Naive thymus-derived CD4-positive, alpha-beta T cell (primary cell): Measurements from ENCODE around the gene TMEM18. TPM values are rescaled to one million over a fixed set of nuclear protein-coding genes. Genes with fewer than 3 reads are reported as not detected.
A peak's percentile ranks its signal among the peaks of the same experiment; 100 is the strongest.

Source experiments
- ATAC-seq: fragments of 150-1000 bp; cut with Tn5 transposase; 2 replicates; pipeline ENCODE4 v1.10.0; 2021; ENCODE audit warnings: mild to moderate bottlenecking, moderate library complexity
- CTCF ChIA-PET: fragments of 350-600 bp; sonication (Branson Sonifier 250); formaldehyde crosslinking; loops from one replicate; lab custom pipeline; 2021; ENCODE audit warnings: antibody characterized with exemption; lab: Charles Lee
- POLR2A ChIA-PET: fragments of 350-600 bp; sonication (Branson Sonifier 250); formaldehyde crosslinking; loops from one replicate; lab custom pipeline; 2021; ENCODE audit warnings: antibody characterized with exemption, inconsistent platforms; lab: Charles Lee
- DNase-seq, 9 donors: peaks; one replicate each; pipeline versions ENCODE4 v3.0.0 to v3.0.0-alpha.2; 2020 to 2022; ENCODE audit warnings: mixed read lengths in 1 of 9
- H3K27ac ChIP-seq: one replicate; pipeline ENCODE4 v1.7.0; 2013; ENCODE audit warnings: mild to moderate bottlenecking, low read depth, low read length, moderate library complexity
- H3K27me3 ChIP-seq, 2 donors: one replicate each; pipeline ENCODE4 v1.7.0; 2013; ENCODE audit warnings: low read length in 2 of 2, mild to moderate bottlenecking in 2 of 2, moderate library complexity in 2 of 2; ENCODE audit not compliant: control insufficient read depth in 2 of 2, insufficient read depth in 2 of 2
- H3K36me3 ChIP-seq, 3 experiments: 1 replicate in 2 of 3; 2 replicates in 1 of 3; pipeline ENCODE4 v1.7.0; 2013; ENCODE audit warnings: low read length in 3 of 3, mild to moderate bottlenecking in 3 of 3, moderate library complexity in 1 of 3; ENCODE audit not compliant: insufficient read depth in 3 of 3, control insufficient read depth in 2 of 3
- H3K4me1 ChIP-seq, 2 donors: one replicate each; pipeline ENCODE4 v1.7.0; 2013; ENCODE audit warnings: low read length in 2 of 2, mild to moderate bottlenecking in 2 of 2, moderate library complexity in 1 of 2; ENCODE audit not compliant: control insufficient read depth in 2 of 2, insufficient read depth in 2 of 2
- H3K4me3 ChIP-seq: 2 replicates; pipeline ENCODE4 v1.7.0; 2013; ENCODE audit warnings: mild to moderate bottlenecking, low read length
- H3K9me3 ChIP-seq, 3 experiments: 1 replicate in 2 of 3; 2 replicates in 1 of 3; pipeline ENCODE4 v1.7.0; 2013; ENCODE audit warnings: low read length in 3 of 3; ENCODE audit not compliant: control insufficient read depth in 2 of 3
- H3K27ac Mint-ChIP-seq, 9 donors: one replicate each; pipeline ENCODE4 v1.8.0; 2020 to 2022; ENCODE audit warnings: mixed read lengths in 9 of 9, mild to moderate bottlenecking in 8 of 9, moderate library complexity in 5 of 9, inconsistent platforms in 2 of 9
- H3K27me3 Mint-ChIP-seq, 5 donors: one replicate each; pipeline ENCODE4 v1.8.0; 2021 to 2022; ENCODE audit warnings: mixed read lengths in 5 of 5, mild to moderate bottlenecking in 1 of 5
- H3K36me3 Mint-ChIP-seq, 5 donors: one replicate each; pipeline ENCODE4 v1.8.0; 2020 to 2022; ENCODE audit warnings: mixed read lengths in 5 of 5, mild to moderate bottlenecking in 3 of 5, inconsistent platforms in 1 of 5
- H3K4me1 Mint-ChIP-seq, 7 donors: one replicate each; pipeline ENCODE4 v1.8.0; 2020 to 2022; ENCODE audit warnings: mixed read lengths in 7 of 7, mild to moderate bottlenecking in 3 of 7, inconsistent platforms in 1 of 7
- H3K4me3 Mint-ChIP-seq, 10 donors: one replicate each; pipeline ENCODE4 v1.8.0; 2020 to 2022; ENCODE audit warnings: mild to moderate bottlenecking in 10 of 10, mixed read lengths in 10 of 10, moderate library complexity in 6 of 10, inconsistent platforms in 2 of 10
- H3K9me3 Mint-ChIP-seq, 11 donors: one replicate each; pipeline ENCODE4 v1.8.0; 2020 to 2022; ENCODE audit warnings: mixed read lengths in 11 of 11, mild to moderate bottlenecking in 4 of 11, inconsistent platforms in 1 of 11, moderate library complexity in 1 of 11
- intact Hi-C, 2 donors: fragments of 100-400 bp; cut with micrococcal nuclease; formaldehyde crosslinking; loops; one replicate each; pipeline ENCODE4 v1.15.1; 2023
- polyA plus RNA-seq, 2 donors: library from polyadenylated mRNA; unstranded; fragments of 300-500 nt; fragmentation: Illumina TruSeq; gene quantifications; one replicate each; pipeline ENCODE4 v1.2.3, GENCODE V29; 2021
- total RNA-seq, 6 experiments: library from RNA in 5 of 6; stranded (reverse) in 5 of 6; gene quantifications; 1 replicate in 5 of 6; 2 replicates in 1 of 6; pipeline ENCODE4 v1.2.3 and lab custom pipeline; 2021 to 2026

TMEM18 gene
- total and polyA plus RNA-seq, 7 experiments from 2014 or later: 23.3 to 39.8 (median 29.4) TPM

DNA sequence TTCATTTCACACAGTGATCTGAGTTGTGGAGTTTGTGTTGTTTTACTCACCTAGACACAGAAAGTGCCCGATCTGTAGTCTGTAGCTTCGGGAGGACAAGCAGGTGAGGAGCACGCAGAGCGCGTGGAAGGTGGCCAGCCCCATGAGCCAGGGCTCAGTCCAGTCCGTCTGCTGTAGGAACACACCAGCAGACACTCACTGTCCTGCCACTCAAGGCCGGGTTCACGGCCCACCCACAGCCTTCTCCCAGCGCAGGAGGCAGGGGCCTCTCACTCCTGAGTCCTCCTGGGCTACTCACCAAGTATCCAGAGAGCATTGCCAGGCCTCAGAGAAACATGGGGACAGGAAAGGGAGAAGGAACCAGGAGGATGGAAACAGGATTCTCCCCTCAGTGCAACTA is 1.7 kb downstream of the TMEM18 start:
- no peaks in the 10 kb centered on the region for H3K9me3 ChIP-seq
- H3K27me3 ChIP-seq: no peaks in the 10 kb centered on the region
- no peak for ATAC-seq
- H3K27ac ChIP-seq: no peak overlapping the region
- Mint-ChIP-seq H3K9me3 (no peaks in the 10 kb centered on the region), H3K4me1 (peaks cover 23 to 47% (median 40%) of the 10 kb centered on the region in 7 donors), H3K27me3 (no peaks in the 10 kb centered on the region), H3K4me3 (peak overlapping the region; percentile 3 to 100 (median 94)), H3K36me3 (peaks cover 0 to 14% (median 7%) of the 10 kb centered on the region in 5 donors), H3K27ac (peak overlapping the region in 8 of 9 donors; percentile 5 to 100 (median 92))
- H3K4me1 ChIP-seq: peaks cover 0 to 4% of the 10 kb centered on the region in 2 donors
- ChIA-PET CTCF (no interaction called here), POLR2A (no interaction called here)
- intact Hi-C loops: loop anchor here (5.0 kb wide), 2 partner anchors 243 to 498 kb away; no protein-coding TSS in a partner anchor
- peaks cover 0 to 41% (median 0%) of the 10 kb centered on the region in 3 experiments for H3K36me3 ChIP-seq
- H3K4me3 ChIP-seq: no peak overlapping the region
- no peak for DNase-seq

DNA sequence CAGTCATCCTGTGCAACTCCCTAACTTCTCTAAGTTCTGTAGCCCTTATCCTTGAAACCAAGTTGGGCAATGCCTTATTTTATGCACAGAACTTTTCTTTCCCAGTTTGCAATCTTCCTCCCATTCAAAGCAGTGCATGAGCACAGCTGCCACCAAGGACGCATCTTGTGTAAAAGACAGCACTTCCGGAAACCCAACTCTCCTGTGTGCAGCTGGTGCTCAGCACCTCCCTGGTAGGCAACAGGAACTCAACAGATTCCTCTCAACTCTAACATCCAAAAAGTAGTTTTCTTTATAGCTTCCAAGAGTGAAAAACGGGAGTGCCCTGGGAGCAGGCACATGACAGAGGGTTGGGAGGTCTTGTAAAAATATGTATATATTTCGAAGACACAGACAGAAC is 2.2 kb downstream of the TMEM18 start:
- ChIA-PET POLR2A (no interaction called here), CTCF (no interaction called here)

DNA sequence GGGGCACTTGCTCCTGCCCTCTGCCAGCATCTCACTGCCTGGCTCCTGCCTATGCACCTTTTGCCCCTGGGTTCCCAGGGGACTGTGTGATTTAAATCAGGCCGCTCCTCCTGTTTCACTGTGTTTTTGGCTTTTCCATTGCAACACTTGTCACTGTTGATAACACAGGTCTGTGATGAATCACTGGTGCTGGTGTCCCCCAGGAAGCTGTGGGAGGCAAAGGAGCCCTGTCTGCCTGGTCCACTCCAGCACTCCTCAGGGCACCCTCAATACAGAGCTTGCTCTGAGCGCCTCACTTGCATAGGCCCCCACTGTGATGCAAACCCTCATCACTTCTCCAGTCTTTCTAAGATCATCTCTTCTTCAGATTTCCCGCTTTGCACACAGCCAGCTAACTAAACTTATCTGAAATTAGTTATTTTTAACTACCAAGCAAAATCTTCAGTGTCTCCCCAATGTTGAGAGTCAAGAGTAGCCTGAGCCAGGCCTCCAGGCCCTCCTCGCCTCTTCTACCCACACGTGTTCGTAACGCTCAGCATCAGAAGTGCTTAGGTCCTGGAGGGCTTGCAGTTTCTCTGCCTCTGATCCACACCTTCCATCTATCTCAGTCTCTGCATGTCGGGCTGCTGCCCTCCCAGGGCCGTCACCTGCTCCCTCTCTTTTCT is 2.8 kb downstream of the TMEM18 start:
- H3K9me3 Mint-ChIP-seq: peaks cover 0 to 1% (median 0%) of the 10 kb centered on the region in 11 donors
- Histone ChIP-seq H3K27ac (no peak overlapping the region), H3K9me3 (no peaks in the 10 kb centered on the region), H3K4me1 (peaks cover 0 to 4% of the 10 kb centered on the region in 2 donors), H3K27me3 (no peaks in the 10 kb centered on the region), H3K4me3 (no peak overlapping the region), H3K36me3 (peaks cover 0 to 51% (median 0%) of the 10 kb centered on the region in 3 experiments)
- H3K4me1 Mint-ChIP-seq: peaks cover 23 to 47% (median 42%) of the 10 kb centered on the region in 7 donors
- DNase-seq (no peak), ATAC-seq (no peak)
- peak overlapping the region in 5 of 10 donors; percentile 0 to 100 (median 18) for H3K4me3 Mint-ChIP-seq
- H3K36me3 Mint-ChIP-seq: peaks cover 1 to 24% (median 11%) of the 10 kb centered on the region in 5 donors
- peak overlapping the region in 7 of 9 donors; percentile 1 to 100 (median 68) for H3K27ac Mint-ChIP-seq
- POLR2A ChIA-PET: no interaction called here
- intact Hi-C loops: no loop called here
- CTCF ChIA-PET: no interaction called here
- no peaks in the 10 kb centered on the region for H3K27me3 Mint-ChIP-seq

More for the DNA sequence above, 2.2 kb downstream of the TMEM18 start:
- no peak overlapping the region for H3K27ac ChIP-seq
- peaks cover 0 to 45% (median 0%) of the 10 kb centered on the region in 3 experiments for H3K36me3 ChIP-seq
- peaks cover 0 to 18% (median 7%) of the 10 kb centered on the region in 5 donors for H3K36me3 Mint-ChIP-seq
- H3K27me3 Mint-ChIP-seq: no peaks in the 10 kb centered on the region
- H3K4me1 ChIP-seq: peaks cover 0 to 4% of the 10 kb centered on the region in 2 donors
- ATAC-seq: no peak
- H3K9me3 Mint-ChIP-seq: peaks cover 0 to 1% (median 0%) of the 10 kb centered on the region in 11 donors
- no peak for DNase-seq
- peaks cover 23 to 47% (median 40%) of the 10 kb centered on the region in 7 donors for H3K4me1 Mint-ChIP-seq
- no peak overlapping the region for H3K4me3 ChIP-seq
- H3K27me3 ChIP-seq: no peaks in the 10 kb centered on the region
- peak overlapping the region in 6 of 9 donors; percentile 19 to 100 (median 74) for H3K27ac Mint-ChIP-seq
- intact Hi-C loops: loop anchor here (5.0 kb wide), 2 partner anchors 243 to 498 kb away; no protein-coding TSS in a partner anchor
- H3K9me3 ChIP-seq: no peaks in the 10 kb centered on the region
- H3K4me3 Mint-ChIP-seq: peak overlapping the region in 7 of 10 donors; percentile 0 to 100 (median 95)

DNA sequence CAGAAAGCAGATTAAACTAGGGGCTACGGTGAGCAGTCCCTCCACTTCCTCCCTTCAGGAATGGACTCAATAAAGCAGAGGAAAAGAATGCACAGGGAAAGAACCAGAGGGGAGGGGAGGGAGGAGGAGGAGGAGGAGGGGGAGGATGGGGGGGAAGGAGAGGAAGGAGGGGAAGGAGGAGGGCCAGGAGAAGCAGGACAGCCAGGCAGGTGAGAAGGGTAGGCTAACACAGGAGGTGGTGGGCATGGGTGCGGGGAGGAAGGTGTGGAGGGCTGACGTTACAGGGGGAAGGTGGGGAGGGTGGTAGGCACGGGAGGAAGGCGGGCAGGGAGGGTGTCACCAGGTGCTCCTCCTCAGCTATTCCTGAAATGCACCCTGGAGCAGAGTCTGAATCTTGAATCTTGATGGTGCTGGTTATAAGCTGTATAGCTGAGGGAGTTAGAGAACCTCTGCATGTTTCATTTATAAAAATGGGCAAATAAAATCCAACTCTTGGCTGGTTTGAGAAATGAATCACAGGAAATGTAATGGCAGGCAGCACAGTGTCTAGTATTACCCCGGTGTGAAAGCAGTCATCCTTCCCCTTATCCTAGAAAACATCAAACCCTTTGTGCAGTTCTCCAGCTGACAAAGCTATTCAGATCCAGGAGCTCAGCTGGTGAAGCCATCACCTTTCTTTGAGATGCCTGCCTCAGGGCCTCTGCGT is 3.4 kb downstream of the TMEM18 start:
- ChIA-PET POLR2A (no interaction called here), CTCF (no interaction called here)
- Histone ChIP-seq H3K9me3 (no peaks in the 10 kb centered on the region), H3K27me3 (no peaks in the 10 kb centered on the region), H3K4me3 (no peak overlapping the region), H3K27ac (no peak overlapping the region), H3K4me1 (peaks cover 0 to 4% of the 10 kb centered on the region in 2 donors), H3K36me3 (peaks cover 0 to 57% (median 0%) of the 10 kb centered on the region in 3 experiments)
- no peaks in the 10 kb centered on the region for H3K27me3 Mint-ChIP-seq
- DNase-seq (no peak), ATAC-seq (no peak)
- peaks cover 20 to 43% (median 39%) of the 10 kb centered on the region in 7 donors for H3K4me1 Mint-ChIP-seq
- peaks cover 5 to 26% (median 13%) of the 10 kb centered on the region in 5 donors for H3K36me3 Mint-ChIP-seq
- H3K9me3 Mint-ChIP-seq: peaks cover 0 to 1% (median 0%) of the 10 kb centered on the region in 11 donors
- H3K27ac Mint-ChIP-seq: peak overlapping the region in 1 of 9 donors; percentile 15
- H3K4me3 Mint-ChIP-seq: no peak overlapping the region
- intact Hi-C loops: no loop called here

DNA sequence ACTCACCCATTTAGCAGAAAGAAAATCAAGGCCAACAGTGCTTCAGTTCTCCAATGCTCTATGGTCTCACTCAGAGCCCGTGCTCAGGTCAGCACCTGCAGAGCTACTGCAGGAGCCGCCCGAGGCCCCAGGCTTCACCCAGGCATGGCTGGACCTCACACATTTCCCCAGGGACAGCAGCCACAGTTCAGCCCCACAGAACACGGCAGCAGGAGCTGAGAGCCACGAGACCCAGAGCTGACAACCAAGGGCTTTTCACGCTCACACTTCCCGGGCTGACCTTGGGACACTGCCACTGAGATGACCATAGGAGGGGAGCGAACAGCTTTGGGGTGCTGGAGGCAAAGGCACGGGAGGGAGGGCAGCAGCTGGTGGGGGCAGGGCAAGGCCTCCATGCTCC is 4.2 kb downstream of the TMEM18 start:
- no peak overlapping the region for H3K4me3 ChIP-seq
- Mint-ChIP-seq H3K27me3 (no peaks in the 10 kb centered on the region), H3K9me3 (peaks cover 0 to 6% (median 0%) of the 10 kb centered on the region in 11 donors), H3K4me1 (peaks cover 14 to 35% (median 32%) of the 10 kb centered on the region in 7 donors), H3K4me3 (no peak overlapping the region), H3K36me3 (peaks cover 11 to 31% (median 19%) of the 10 kb centered on the region in 5 donors), H3K27ac (no peak overlapping the region)
- no peaks in the 10 kb centered on the region for H3K27me3 ChIP-seq
- no peak for DNase-seq
- H3K27ac ChIP-seq: no peak overlapping the region
- intact Hi-C loops: no loop called here
- POLR2A ChIA-PET: no interaction called here
- peaks cover 0 to 2% of the 10 kb centered on the region in 2 donors for H3K4me1 ChIP-seq
- CTCF ChIA-PET: no interaction called here
- no peaks in the 10 kb centered on the region for H3K9me3 ChIP-seq
- H3K36me3 ChIP-seq: peaks cover 0 to 65% (median 4%) of the 10 kb centered on the region in 3 experiments
- no peak for ATAC-seq

DNA sequence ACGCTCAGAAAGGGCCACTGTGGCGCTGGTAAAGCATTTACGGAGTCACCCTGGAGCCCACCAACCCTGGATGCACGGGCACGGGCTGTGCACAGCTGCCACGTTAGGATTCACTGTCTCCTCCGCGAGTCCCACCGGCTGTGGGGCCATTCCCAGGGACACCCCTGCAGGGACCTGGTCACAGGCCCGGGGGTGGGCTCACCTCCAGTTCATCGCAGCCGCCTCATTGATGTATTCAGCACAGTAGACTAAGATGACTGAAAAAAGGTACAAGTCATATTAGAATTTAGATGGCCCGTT is 4.7 kb downstream of the TMEM18 start:
- peaks cover 13 to 36% (median 24%) of the 10 kb centered on the region in 5 donors for H3K36me3 Mint-ChIP-seq
- H3K4me3 ChIP-seq: no peak overlapping the region
- H3K27ac Mint-ChIP-seq: no peak overlapping the region
- CTCF ChIA-PET: no interaction called here
- POLR2A ChIA-PET: no interaction called here
- no peaks in the 10 kb centered on the region for H3K4me1 ChIP-seq
- peaks cover 0 to 68% (median 4%) of the 10 kb centered on the region in 3 experiments for H3K36me3 ChIP-seq
- peaks cover 14 to 34% (median 29%) of the 10 kb centered on the region in 7 donors for H3K4me1 Mint-ChIP-seq
- H3K4me3 Mint-ChIP-seq: no peak overlapping the region
- intact Hi-C loops: no loop called here
- peaks cover 0 to 6% (median 0%) of the 10 kb centered on the region in 11 donors for H3K9me3 Mint-ChIP-seq
- no peaks in the 10 kb centered on the region for H3K27me3 ChIP-seq
- no peaks in the 10 kb centered on the region for H3K9me3 ChIP-seq
- no peaks in the 10 kb centered on the region for H3K27me3 Mint-ChIP-seq
- H3K27ac ChIP-seq: no peak overlapping the region
- DNase-seq: no peak
- ATAC-seq: no peak
